Measurements from ENCODE around the gene MORF4L1. TPM values are rescaled to one million over a fixed set of nuclear protein-coding genes. Genes with fewer than 3 reads are reported as not detected.

Gene MORF4L1
- total RNA-seq, 1 experiment from 2014 or later = 503 TPM

DNA sequence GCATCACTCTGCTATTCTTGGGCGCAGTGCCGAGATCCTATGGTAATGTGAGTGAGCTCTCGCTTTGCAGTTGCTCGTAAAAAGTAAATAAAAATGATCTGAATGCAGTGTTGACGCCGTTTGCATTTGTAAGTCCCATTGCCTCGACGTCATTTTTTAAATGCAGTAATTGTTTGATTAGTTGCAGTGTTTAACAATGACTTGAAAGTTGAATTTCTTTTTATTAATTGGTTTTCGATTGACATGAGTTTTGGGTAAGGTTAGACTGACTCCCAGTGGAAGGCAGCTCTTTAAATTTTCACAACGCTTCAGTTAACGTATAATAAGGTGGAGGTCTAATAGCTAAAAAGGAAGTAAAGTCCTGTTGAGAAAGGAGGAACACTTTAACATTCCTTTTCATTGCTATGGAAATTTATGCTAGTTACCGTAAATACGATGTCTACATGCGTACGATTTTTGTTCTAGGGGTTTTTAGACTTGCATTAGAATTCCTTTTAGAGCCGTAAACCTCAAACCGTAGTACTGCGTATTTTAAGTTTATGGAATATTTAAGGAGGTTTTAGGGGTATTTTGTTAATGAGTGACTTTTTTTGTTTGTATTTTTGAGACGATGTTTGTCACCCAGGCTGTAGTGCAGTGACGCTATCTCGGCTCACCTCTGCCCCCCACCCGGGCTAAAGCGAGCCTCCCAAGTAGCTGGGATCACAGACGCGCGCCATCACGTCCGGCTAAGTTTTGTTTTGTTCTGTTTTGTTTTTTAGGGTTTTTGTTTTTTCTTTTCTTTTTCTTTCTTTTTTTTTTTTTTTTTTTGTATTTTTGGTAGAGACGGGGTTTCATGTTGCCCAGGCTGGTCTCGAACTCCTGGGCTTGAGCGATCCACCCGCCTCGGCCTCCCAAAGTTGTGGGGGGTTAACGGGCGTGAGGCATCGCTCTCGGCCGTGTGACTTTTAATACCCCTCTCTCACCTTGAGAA is 1.4 kb downstream of the MORF4L1 start (continued):
- TF ChIP-seq, protein P1, sequence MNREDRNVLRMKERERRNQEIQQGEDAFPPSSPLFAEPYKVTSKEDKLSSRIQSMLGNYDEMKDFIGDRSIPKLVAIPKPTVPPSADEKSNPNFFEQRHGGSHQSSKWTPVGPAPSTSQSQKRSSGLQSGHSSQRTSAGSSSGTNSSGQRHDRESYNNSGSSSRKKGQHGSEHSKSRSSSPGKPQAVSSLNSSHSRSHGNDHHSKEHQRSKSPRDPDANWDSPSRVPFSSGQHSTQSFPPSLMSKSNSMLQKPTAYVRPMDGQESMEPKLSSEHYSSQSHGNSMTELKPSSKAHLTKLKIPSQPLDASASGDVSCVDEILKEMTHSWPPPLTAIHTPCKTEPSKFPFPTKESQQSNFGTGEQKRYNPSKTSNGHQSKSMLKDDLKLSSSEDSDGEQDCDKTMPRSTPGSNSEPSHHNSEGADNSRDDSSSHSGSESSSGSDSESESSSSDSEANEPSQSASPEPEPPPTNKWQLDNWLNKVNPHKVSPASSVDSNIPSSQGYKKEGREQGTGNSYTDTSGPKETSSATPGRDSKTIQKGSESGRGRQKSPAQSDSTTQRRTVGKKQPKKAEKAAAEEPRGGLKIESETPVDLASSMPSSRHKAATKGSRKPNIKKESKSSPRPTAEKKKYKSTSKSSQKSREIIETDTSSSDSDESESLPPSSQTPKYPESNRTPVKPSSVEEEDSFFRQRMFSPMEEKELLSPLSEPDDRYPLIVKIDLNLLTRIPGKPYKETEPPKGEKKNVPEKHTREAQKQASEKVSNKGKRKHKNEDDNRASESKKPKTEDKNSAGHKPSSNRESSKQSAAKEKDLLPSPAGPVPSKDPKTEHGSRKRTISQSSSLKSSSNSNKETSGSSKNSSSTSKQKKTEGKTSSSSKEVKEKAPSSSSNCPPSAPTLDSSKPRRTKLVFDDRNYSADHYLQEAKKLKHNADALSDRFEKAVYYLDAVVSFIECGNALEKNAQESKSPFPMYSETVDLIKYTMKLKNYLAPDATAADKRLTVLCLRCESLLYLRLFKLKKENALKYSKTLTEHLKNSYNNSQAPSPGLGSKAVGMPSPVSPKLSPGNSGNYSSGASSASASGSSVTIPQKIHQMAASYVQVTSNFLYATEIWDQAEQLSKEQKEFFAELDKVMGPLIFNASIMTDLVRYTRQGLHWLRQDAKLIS (CRISPR knock-in tag; IDR thresholded peaks at IDR 0.05; ENCODE audit: borderline replicate concordance) = no peak
- TF ChIP-seq E2F5 (CRISPR knock-in tag; IDR thresholded peaks at IDR 0.05) = no peak
- no peak for TF ChIP-seq ZNF532 (CRISPR knock-in tag; IDR thresholded peaks at IDR 0.05; ENCODE audit: borderline replicate concordance)
- TF ChIP-seq, protein P2, sequence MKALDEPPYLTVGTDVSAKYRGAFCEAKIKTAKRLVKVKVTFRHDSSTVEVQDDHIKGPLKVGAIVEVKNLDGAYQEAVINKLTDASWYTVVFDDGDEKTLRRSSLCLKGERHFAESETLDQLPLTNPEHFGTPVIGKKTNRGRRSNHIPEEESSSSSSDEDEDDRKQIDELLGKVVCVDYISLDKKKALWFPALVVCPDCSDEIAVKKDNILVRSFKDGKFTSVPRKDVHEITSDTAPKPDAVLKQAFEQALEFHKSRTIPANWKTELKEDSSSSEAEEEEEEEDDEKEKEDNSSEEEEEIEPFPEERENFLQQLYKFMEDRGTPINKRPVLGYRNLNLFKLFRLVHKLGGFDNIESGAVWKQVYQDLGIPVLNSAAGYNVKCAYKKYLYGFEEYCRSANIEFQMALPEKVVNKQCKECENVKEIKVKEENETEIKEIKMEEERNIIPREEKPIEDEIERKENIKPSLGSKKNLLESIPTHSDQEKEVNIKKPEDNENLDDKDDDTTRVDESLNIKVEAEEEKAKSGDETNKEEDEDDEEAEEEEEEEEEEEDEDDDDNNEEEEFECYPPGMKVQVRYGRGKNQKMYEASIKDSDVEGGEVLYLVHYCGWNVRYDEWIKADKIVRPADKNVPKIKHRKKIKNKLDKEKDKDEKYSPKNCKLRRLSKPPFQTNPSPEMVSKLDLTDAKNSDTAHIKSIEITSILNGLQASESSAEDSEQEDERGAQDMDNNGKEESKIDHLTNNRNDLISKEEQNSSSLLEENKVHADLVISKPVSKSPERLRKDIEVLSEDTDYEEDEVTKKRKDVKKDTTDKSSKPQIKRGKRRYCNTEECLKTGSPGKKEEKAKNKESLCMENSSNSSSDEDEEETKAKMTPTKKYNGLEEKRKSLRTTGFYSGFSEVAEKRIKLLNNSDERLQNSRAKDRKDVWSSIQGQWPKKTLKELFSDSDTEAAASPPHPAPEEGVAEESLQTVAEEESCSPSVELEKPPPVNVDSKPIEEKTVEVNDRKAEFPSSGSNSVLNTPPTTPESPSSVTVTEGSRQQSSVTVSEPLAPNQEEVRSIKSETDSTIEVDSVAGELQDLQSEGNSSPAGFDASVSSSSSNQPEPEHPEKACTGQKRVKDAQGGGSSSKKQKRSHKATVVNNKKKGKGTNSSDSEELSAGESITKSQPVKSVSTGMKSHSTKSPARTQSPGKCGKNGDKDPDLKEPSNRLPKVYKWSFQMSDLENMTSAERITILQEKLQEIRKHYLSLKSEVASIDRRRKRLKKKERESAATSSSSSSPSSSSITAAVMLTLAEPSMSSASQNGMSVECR (CRISPR knock-in tag; IDR thresholded peaks at IDR 0.05; ENCODE audit: borderline replicate concordance) = no peak
- TF ChIP-seq RELA (CRISPR knock-in tag; IDR thresholded peaks at IDR 0.05; ENCODE audit: borderline replicate concordance) = no peak
- TF ChIP-seq, protein P3, sequence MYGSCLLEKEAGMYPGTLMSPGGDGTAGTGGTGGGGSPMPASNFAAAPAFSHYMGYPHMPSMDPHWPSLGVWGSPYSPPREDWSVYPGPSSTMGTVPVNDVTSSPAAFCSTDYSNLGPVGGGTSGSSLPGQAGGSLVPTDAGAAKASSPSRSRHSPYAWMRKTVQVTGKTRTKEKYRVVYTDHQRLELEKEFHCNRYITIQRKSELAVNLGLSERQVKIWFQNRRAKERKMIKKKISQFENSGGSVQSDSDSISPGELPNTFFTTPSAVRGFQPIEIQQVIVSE (CRISPR knock-in tag; IDR thresholded peaks at IDR 0.05; ENCODE audit: borderline replicate concordance) = no peak
- TF ChIP-seq SOX15 (CRISPR knock-in tag; IDR thresholded peaks at IDR 0.05) = no peak
- TF ChIP-seq MYBL2 (CRISPR knock-in tag; IDR thresholded peaks at IDR 0.05) = no peak
